Upper lobe of right lung (tissue), 1 donor: ENCODE measurements around the gene COX4I2. TPM values are rescaled to one million over a fixed set of nuclear protein-coding genes. Genes with fewer than 3 reads are reported as not detected.

ENCODE experiments used
- ATAC-seq: fragments of 200-7000 bp; cut with Tn5 transposase; one replicate; pipeline ENCODE4 v1.9.1; 2020; ENCODE audit warnings: mild to moderate bottlenecking, moderate library complexity
- DNase-seq: peaks from one replicate; pipeline ENCODE4 v3.0.0-alpha.2; 2020
- H3K27ac ChIP-seq: fragments of 200-600 bp; one replicate; pipeline ENCODE4 v1.8.0; 2022
- H3K27me3 ChIP-seq: fragments of 200-600 bp; one replicate; pipeline ENCODE4 v1.8.0; 2022; ENCODE audit warnings: mild to moderate bottlenecking
- H3K36me3 ChIP-seq: fragments of 200-600 bp; one replicate; pipeline ENCODE4 v1.8.0; 2022
- H3K4me1 ChIP-seq: fragments of 200-600 bp; one replicate; pipeline ENCODE4 v1.8.0; 2022
- H3K4me3 ChIP-seq: fragments of 200-600 bp; one replicate; pipeline ENCODE4 v1.8.0; 2022; ENCODE audit warnings: mild to moderate bottlenecking
- H3K9me3 ChIP-seq: fragments of 200-600 bp; one replicate; pipeline ENCODE4 v1.8.0; 2022
- CTCF ChIP-seq: fragments of 200-600 bp; IDR thresholded peaks from one replicate; pipeline ENCODE4 v1.8.0; 2022; ENCODE audit warnings: antibody characterized with exemption
- intact Hi-C: fragments of 100-400 bp; cut with DNase I; formaldehyde crosslinking; loops from one replicate; pipeline ENCODE4 v1.11.0; 2022
- total RNA-seq: library from RNA; stranded (reverse); fragmentation: NEBNext Ultra II Directional; extraction: Animal tissue kit (Norgen Biotek cat#: 25700); gene quantifications from one replicate; pipeline ENCODE4 v1.2.1, GENCODE V29; 2021
- donor health status: DM: no; HTN: yes; CAD: no; lungs with severe emphysema.

COX4I2 gene
- total RNA-seq, 1 donor from 2014 or later: 19.1 TPM

DNA sequence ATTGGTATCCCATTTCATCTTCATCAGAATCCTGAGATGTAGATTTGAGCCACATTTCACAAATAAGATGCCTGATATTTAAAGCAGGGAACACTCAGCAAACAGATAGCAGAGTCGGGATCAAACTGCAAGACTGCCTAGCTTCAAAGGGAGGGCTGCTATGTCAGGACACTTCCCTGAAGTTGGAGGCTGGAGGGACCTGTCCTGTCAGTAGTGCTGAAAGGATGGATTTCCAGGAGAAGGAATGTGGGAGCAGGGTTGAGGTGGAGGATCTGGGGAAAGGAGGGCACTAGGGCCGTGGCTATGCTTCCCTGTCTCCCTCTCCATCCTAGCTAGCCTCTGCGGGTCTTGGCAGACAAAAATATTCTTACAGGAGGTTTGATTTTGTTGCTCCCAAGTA, 32.2 kb downstream of the COX4I2 start:
- Histone ChIP-seq H3K9me3 (no peaks in the 10 kb centered on the region), H3K27me3 (no peaks in the 10 kb centered on the region), H3K4me3 (no peak overlapping the region), H3K4me1 (peaks cover 97% of the 10 kb centered on the region), H3K36me3 (peaks cover 15% of the 10 kb centered on the region), H3K27ac (peak overlapping the region; percentile 85)
- DNase-seq: no peak
- no peak for ATAC-seq
- intact Hi-C loops: no loop called here
- TF ChIP-seq CTCF: no peak

DNA sequence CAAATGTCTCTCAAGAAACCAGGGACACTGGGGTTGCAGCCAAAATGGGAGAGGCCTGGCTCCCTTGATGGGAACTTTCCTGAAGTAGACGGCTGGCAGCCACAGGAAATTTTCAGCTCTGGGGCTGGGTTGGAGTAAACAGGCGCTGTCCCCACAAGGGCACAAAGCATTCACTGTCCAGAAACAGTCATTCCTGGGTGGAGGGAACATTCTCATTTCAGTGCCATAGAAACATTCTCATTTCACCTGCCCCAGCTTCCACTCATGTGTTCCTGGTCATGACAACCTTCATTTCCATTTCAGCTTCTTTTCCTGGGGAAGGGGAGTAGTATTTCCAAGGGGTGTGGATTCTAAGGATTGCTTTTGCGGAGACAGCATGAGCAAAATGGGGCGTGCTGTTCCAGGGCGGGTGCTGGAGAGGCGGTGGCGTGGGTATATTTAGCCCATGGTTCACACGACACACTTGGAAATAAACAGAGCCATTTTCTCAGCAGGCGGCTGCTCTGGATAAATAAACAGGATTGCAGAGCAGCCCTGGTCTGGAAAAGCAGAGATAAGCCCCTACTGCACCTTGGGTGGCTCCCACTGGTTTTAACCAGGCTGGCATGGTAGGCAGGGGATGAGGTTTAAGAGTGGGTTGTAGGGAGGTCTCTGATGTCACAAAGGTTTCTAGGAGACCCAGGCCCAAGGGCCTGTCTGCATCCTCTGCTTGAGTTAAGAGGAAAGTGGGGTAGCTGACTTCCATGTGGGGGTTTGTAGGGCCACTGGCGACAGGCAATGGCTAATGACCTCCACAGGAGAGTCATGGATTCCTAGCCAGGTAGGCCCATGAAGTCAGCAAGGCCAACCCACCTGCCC, 32.9 kb downstream of the COX4I2 start:
- no peak for TF ChIP-seq CTCF
- Histone ChIP-seq H3K36me3 (peaks cover 8% of the 10 kb centered on the region), H3K4me3 (no peak overlapping the region), H3K27me3 (no peaks in the 10 kb centered on the region), H3K4me1 (peaks cover 97% of the 10 kb centered on the region), H3K9me3 (no peaks in the 10 kb centered on the region), H3K27ac (peak overlapping the region; percentile 85)
- DNase-seq (peak; percentile 72), ATAC-seq (peak; percentile 36)
- intact Hi-C loops: no loop called here

- peaks cover 98% of the 10 kb centered on the region for H3K4me1 ChIP-seq
- peaks cover under 1% of the 10 kb centered on the region for H3K36me3 ChIP-seq
- H3K27me3 ChIP-seq: no peaks in the 10 kb centered on the region
- no peak for TF ChIP-seq CTCF
- intact Hi-C loops: no loop called here
- no peak for DNase-seq
- peak overlapping the region; percentile 85 for H3K27ac ChIP-seq
- no peaks in the 10 kb centered on the region for H3K9me3 ChIP-seq
- no peak for ATAC-seq
- H3K4me3 ChIP-seq: no peak overlapping the region
Observed at GRCh38 chr20:31671324-31671723, 33.6 kb downstream of the COX4I2 start.

DNA sequence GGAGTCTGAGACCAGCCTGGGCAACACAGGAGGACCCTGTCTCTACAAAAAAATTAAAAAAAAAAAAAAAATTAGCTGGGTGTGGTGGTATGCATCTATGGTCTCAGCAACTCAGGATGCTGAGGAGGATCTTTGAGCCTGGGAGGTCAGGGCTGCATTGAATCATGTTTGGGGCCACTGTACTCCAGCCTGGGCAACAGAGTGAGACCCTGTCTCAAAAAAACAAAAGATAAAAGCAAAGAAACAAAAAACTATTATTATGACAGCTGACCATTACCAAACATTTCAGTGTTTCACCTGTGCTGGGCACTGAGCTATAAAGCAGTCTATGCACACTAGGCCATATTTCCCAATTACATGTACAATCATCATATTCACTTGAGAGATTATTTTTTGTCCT, 35.7 kb downstream of the COX4I2 start:
- intact Hi-C loops: no loop called here
- H3K9me3 ChIP-seq: no peaks in the 10 kb centered on the region
- no peak for DNase-seq
- H3K27me3 ChIP-seq: no peaks in the 10 kb centered on the region
- ATAC-seq: no peak
- H3K4me3 ChIP-seq: no peak overlapping the region
- peak overlapping the region; percentile 85 for H3K27ac ChIP-seq
- H3K36me3 ChIP-seq: no peaks in the 10 kb centered on the region
- no peak for TF ChIP-seq CTCF
- H3K4me1 ChIP-seq: peaks cover 100% of the 10 kb centered on the region

DNA sequence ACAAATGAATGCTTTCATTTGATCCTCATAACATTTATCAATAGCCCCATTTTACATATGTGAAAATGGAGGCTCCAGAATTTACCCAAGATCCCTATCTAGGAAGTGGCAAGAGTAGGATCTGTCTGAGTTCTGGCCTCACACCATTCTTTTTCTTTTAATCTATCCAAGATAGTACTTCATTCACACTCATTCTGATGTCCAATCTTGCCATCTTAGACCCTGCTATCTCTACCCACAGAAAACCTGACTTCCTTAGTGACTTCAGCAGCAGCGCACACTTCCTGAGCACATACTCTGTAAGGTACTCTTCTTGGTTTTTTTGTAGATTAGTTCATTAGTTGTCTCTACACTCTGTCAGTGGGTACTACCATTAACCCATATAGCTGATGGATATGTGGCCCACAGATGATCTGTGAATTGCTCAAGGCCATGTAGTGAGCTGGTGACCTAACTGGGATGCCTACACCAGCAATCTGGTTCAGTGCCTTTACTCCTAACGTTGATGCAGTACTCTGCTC, 36.3 kb downstream of the COX4I2 start:
- DNase-seq: no peak
- H3K27ac ChIP-seq: peak overlapping the region; percentile 85
- TF ChIP-seq CTCF: no peak
- H3K4me1 ChIP-seq: peaks cover 100% of the 10 kb centered on the region
- H3K36me3 ChIP-seq: peaks cover 4% of the 10 kb centered on the region
- no peaks in the 10 kb centered on the region for H3K27me3 ChIP-seq
- H3K9me3 ChIP-seq: no peaks in the 10 kb centered on the region
- H3K4me3 ChIP-seq: no peak overlapping the region
- ATAC-seq: no peak
- intact Hi-C loops: no loop called here
